Body of pancreas (tissue), 4 donors: ENCODE data around the gene TNIK. TPM values are rescaled to one million over a fixed set of nuclear protein-coding genes. Genes with fewer than 3 reads are reported as not detected.

ENCODE experiments used
- ATAC-seq: fragments of 150-250 bp; one replicate; pipeline ENCODE4 v1.9.1; 2016
- DNase-seq, 4 donors: peaks; one replicate each; pipeline ENCODE4 v3.0.0-alpha.2; 2019
- H3K27ac ChIP-seq, 4 donors: fragments of 200-600 bp; sonication (generic); 1 replicate in 3 of 4; 2 replicates in 1 of 4; pipeline versions ENCODE4 v1.5.1 to v1.6.1; 2016 to 2019; ENCODE audit warnings: mild to moderate bottlenecking in 1 of 4, mixed read lengths in 1 of 4, moderate library complexity in 1 of 4
- H3K27me3 ChIP-seq, 2 donors: fragments of 200-600 bp; sonication (generic); one replicate each; pipeline ENCODE4 v1.6.0; 2016; ENCODE audit warnings: mild to moderate bottlenecking in 1 of 2
- H3K36me3 ChIP-seq, 2 donors: fragments of 200-600 bp; sonication (generic); replicated peaks in 1 of 2; 2 replicates each; pipeline ENCODE4 v1.5.1; 2016; ENCODE audit warnings: low read depth in 2 of 2; ENCODE audit not compliant: insufficient read depth in 1 of 2
- H3K4me1 ChIP-seq: fragments of 200-600 bp; sonication (generic); one replicate; pipeline ENCODE4 v1.6.0; 2016
- H3K4me3 ChIP-seq, 2 donors: fragments of 200-600 bp; sonication (generic); 1 replicate in 1 of 2; 2 replicates in 1 of 2; pipeline ENCODE4 v1.5.1; 2016 to 2019
- H3K9me3 ChIP-seq, 3 donors: fragments of 200-600 bp; sonication (generic); 1 replicate in 2 of 3; 2 replicates in 1 of 3; pipeline ENCODE4 v1.5.1; 2016
- POLR2A ChIP-seq, 3 donors: fragments of 450-650 bp; IDR thresholded peaks; one replicate each; pipeline ENCODE4 v1.6.1; 2016; ENCODE audit warnings: antibody characterized with exemption in 3 of 3, mild to moderate bottlenecking in 2 of 3
- WGBS, 2 donors: methylation state at CpG; one replicate each; pipeline ENCODE4 v1.1.5; 2017; 5-methylcytosine and 5-hydroxymethylcytosine counted together
- intact Hi-C: fragments of 100-400 bp; cut with DNase I; formaldehyde crosslinking; loops from one replicate; pipeline ENCODE4 v1.15.1; 2023
- total RNA-seq, 2 donors: library from RNA; depleted of rRNA; stranded (reverse); fragments of >200 nt; gene quantifications; one replicate each; pipeline ENCODE4 v1.1.0, GENCODE V29; 2016
- TF ChIP-seq, protein P1 (sequence below), 7 experiments: fragments of 450-650 bp in 4 of 7; fragments of 200-600 bp in 3 of 7; sonication (generic) in 3 of 7; IDR thresholded peaks; one replicate each; pipeline ENCODE4 v1.5.1; 2016 to 2019; ENCODE audit warnings: antibody characterized with exemption in 7 of 7

The TNIK gene
- total RNA-seq, 2 donors from 2014 or later: 7.6 to 9.6 TPM

DNA sequence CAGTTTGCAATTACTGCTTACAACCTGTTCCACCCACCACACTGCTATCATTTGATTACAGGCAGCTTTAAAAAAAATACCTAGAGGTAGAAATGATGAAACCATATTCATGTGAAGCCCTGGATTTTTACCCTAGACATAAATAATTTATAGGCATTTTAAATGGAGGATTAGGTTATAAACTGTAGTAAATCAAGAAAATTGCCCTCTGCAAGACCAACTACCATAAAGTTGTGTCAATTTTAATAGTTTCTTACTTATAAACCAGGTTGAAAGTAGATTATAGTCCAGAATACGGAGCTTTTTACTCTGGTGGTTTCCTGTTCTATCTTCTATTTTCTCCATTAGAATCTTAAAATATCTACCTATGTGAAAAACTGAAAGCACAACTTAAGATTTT is 13.9 kb downstream of the TNIK start:
- no peaks in the 10 kb centered on the region for H3K27me3 ChIP-seq
- 93 to 94% methylated on average over 1 of the region's 1 CpG for WGBS, 2 donors
- no peak overlapping the region for H3K4me3 ChIP-seq
- DNase-seq (no peak), ATAC-seq (no peak)
- peaks cover 10% of the 10 kb centered on the region for H3K4me1 ChIP-seq
- H3K27ac ChIP-seq: no peak overlapping the region
- no peaks in the 10 kb centered on the region for H3K36me3 ChIP-seq
- no peaks in the 10 kb centered on the region for H3K9me3 ChIP-seq
- TF ChIP-seq, protein P1, sequence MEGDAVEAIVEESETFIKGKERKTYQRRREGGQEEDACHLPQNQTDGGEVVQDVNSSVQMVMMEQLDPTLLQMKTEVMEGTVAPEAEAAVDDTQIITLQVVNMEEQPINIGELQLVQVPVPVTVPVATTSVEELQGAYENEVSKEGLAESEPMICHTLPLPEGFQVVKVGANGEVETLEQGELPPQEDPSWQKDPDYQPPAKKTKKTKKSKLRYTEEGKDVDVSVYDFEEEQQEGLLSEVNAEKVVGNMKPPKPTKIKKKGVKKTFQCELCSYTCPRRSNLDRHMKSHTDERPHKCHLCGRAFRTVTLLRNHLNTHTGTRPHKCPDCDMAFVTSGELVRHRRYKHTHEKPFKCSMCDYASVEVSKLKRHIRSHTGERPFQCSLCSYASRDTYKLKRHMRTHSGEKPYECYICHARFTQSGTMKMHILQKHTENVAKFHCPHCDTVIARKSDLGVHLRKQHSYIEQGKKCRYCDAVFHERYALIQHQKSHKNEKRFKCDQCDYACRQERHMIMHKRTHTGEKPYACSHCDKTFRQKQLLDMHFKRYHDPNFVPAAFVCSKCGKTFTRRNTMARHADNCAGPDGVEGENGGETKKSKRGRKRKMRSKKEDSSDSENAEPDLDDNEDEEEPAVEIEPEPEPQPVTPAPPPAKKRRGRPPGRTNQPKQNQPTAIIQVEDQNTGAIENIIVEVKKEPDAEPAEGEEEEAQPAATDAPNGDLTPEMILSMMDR (IDR thresholded peaks at IDR 0.05): no peak
- TF ChIP-seq POLR2A (IDR thresholded peaks at IDR 0.05): no peak
- intact Hi-C loops: no loop called here

DNA sequence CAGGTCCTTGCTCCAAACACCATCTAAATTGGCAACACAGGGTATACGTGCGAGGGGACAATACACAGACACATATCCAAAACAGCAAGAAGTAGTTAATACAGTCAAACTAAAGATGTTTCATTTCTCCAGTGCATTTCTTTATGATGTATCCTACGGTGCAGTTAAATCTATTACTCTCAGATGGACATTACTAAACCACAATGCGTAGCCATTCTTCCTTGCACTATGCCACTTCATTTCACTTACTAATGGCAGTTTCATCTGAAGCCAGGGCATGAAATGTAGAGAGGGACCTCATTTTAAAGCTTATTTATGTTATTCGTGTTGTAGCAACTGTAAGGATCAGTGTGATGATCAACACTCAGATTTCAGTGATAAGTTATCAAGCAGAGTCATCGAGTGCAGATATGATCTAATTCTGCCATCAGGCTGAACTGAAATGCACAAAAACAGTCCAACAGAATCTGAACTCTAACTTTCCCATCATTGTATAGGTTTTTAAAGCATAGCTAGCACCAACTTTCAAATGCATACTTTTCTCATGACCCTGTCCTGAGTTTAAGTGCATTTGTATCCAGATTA is 14.5 kb downstream of the TNIK start:
- DNase-seq (no peak), ATAC-seq (no peak)
- TF ChIP-seq, protein P1 (IDR thresholded peaks at IDR 0.05): no peak
- TF ChIP-seq POLR2A (IDR thresholded peaks at IDR 0.05): no peak
- H3K27me3 ChIP-seq: no peaks in the 10 kb centered on the region
- peaks cover 10% of the 10 kb centered on the region for H3K4me1 ChIP-seq
- no peaks in the 10 kb centered on the region for H3K9me3 ChIP-seq
- 88 to 89% methylated on average over 6 of the region's 6 CpGs for WGBS, 2 donors
- no peaks in the 10 kb centered on the region for H3K36me3 ChIP-seq
- no peak overlapping the region for H3K27ac ChIP-seq
- H3K4me3 ChIP-seq: no peak overlapping the region
- intact Hi-C loops: no loop called here

DNA sequence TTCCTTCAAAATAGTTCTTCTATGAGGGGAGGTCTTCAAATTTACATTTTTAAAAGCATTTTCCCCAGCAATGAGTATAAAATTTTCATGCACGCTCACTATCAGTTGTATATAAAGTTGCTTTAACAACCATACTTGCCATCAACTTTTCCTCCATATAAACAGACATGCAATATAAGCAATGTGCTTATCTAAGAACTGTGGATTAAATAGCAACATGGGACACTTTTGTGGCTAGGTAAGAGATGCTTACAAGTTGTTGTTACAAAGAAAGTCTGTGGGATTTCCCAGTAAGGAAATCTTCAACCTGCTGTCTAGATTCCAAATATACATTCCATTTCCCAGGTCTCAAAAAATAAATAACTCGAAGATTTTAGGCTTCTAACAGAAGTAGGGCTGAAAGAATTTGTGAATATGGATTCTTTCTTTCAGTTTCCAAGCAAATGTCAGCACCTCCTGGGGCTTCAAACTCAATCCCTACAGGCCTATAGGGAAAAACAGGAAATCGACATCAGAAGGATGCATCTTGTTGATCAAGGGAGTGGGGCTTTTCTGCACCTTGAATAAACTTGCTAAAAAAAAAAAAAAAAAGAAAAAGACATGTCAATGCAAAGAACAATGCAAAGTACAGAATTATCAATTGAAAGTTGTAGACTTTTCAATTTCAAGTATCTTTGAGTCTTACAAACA is 16.1 kb downstream of the TNIK start:
- H3K27ac ChIP-seq: no peak overlapping the region
- ATAC-seq (no peak), DNase-seq (no peak)
- intact Hi-C loops: no loop called here
- no peak for TF ChIP-seq POLR2A (IDR thresholded peaks at IDR 0.05)
- TF ChIP-seq, protein P1 (IDR thresholded peaks at IDR 0.05): no peak
- H3K27me3 ChIP-seq: no peaks in the 10 kb centered on the region
- no peak overlapping the region for H3K4me3 ChIP-seq
- H3K9me3 ChIP-seq: no peaks in the 10 kb centered on the region
- WGBS, 2 donors: 74 to 76% methylated on average over 3 of the region's 3 CpGs
- no peaks in the 10 kb centered on the region for H3K36me3 ChIP-seq
- H3K4me1 ChIP-seq: peaks cover 10% of the 10 kb centered on the region

DNA sequence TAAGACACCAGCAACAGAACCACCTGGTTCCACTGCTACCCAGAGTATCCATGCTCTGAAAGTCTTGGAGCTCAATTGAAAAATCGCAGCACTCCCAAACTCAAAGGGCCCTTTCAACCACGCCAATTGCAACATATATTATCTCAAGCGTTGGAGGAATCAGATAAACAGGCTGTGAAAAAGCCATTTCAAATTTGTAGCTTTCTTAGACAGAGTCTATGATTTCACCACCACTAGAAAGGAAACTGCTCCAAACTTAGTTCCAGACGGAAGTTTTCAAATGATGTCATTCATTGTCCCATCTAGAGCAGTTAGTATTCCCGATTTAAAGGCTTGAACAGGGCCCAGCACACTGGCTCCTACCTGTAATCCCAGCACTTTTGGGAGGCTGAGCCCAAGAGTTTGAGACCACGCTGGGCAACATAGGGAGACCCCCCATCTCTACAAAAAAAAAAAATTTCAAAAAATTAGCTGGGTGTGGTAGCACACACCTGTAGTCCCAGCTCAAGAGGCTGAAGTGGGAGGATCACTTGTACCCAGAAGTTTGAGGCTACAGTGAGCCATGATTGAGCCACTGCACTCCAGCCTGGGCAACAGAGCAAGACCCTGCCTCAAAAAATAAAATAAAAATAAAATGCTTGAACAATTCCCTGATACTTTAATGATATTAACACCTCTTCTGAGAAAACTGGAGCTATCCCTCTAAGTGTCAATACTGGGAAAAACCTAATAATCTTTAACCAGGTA is 16.8 kb downstream of the TNIK start:
- Histone ChIP-seq H3K4me3 (no peak overlapping the region), H3K4me1 (peaks cover 10% of the 10 kb centered on the region), H3K27ac (no peak overlapping the region), H3K27me3 (no peaks in the 10 kb centered on the region), H3K9me3 (no peaks in the 10 kb centered on the region), H3K36me3 (no peaks in the 10 kb centered on the region)
- DNase-seq (no peak), ATAC-seq (peak; percentile 6)
- WGBS, 2 donors: 70 to 72% methylated on average over 6 of the region's 6 CpGs
- intact Hi-C loops: no loop called here
- no peak for TF ChIP-seq POLR2A (IDR thresholded peaks at IDR 0.05)
- TF ChIP-seq, protein P1 (IDR thresholded peaks at IDR 0.05): no peak
